Nephron progenitor cell (in vitro differentiated cells): ENCODE results near the gene RNF34.

Source experiments
- DNase-seq: peaks from one replicate; pipeline ENCODE4 v3.0.0; 2021
- H3K27ac Mint-ChIP-seq: 2 replicates; pipeline ENCODE4 v1.8.0; 2021; ENCODE audit warnings: mild to moderate bottlenecking, moderate library complexity, mixed read lengths
- H3K27me3 Mint-ChIP-seq: 2 replicates; pipeline ENCODE4 v1.8.0; 2021; ENCODE audit warnings: mild to moderate bottlenecking, low read depth, mixed read lengths; ENCODE audit not compliant: poor library complexity
- H3K36me3 Mint-ChIP-seq: 2 replicates; pipeline ENCODE4 v1.8.0; 2021; ENCODE audit warnings: low read depth, mixed read lengths
- H3K4me1 Mint-ChIP-seq: 2 replicates; pipeline ENCODE4 v1.8.0; 2021; ENCODE audit warnings: mixed read lengths
- H3K4me3 Mint-ChIP-seq: 2 replicates; pipeline ENCODE4 v1.8.0; 2021; ENCODE audit warnings: mild to moderate bottlenecking, moderate library complexity, mixed read lengths
- H3K9me3 Mint-ChIP-seq: 2 replicates; pipeline ENCODE4 v1.8.0; 2021; ENCODE audit warnings: mild to moderate bottlenecking, moderate library complexity, mixed read lengths
- CTCF ChIP-seq: fragments of 200-600 bp; sonication (generic); IDR thresholded peaks from 2 replicates; pipeline ENCODE4 v1.5.0; 2021; ENCODE audit warnings: antibody characterized with exemption

Gene RNF34

GRCh38 chr12:121430833-121431415 lies 31.0 kb downstream of the RNF34 start:
- Mint-ChIP-seq H3K27me3 (no peaks in the 10 kb centered on the region), H3K9me3 (peaks cover 8% of the 10 kb centered on the region), H3K4me1 (no peaks in the 10 kb centered on the region), H3K4me3 (no peak overlapping the region), H3K27ac (peak overlapping the region; percentile 28), H3K36me3 (peaks cover 96% of the 10 kb centered on the region)
- no peak for TF ChIP-seq CTCF
- no peak for DNase-seq

- Mint-ChIP-seq H3K27ac (peak overlapping the region; percentile 44), H3K36me3 (peaks cover 96% of the 10 kb centered on the region), H3K4me1 (no peaks in the 10 kb centered on the region), H3K4me3 (no peak overlapping the region), H3K9me3 (peaks cover 28% of the 10 kb centered on the region), H3K27me3 (no peaks in the 10 kb centered on the region)
- no peak for DNase-seq
- TF ChIP-seq CTCF, result no peak
These were observed 33.0 kb downstream of the RNF34 start for GRCh38 chr12:121432740-121433480.

GRCh38 chr12:121436706-121437105 lies 36.8 kb downstream of the RNF34 start:
- no peak for TF ChIP-seq CTCF
- no peaks in the 10 kb centered on the region for H3K4me1 Mint-ChIP-seq
- no peaks in the 10 kb centered on the region for H3K27me3 Mint-ChIP-seq
- no peak overlapping the region for H3K27ac Mint-ChIP-seq
- peaks cover 33% of the 10 kb centered on the region for H3K9me3 Mint-ChIP-seq
- H3K36me3 Mint-ChIP-seq, result peaks cover 97% of the 10 kb centered on the region
- no peak overlapping the region for H3K4me3 Mint-ChIP-seq
- no peak for DNase-seq

- peaks cover 33% of the 10 kb centered on the region for H3K9me3 Mint-ChIP-seq
- peaks cover 84% of the 10 kb centered on the region for H3K36me3 Mint-ChIP-seq
- no peak for TF ChIP-seq CTCF
- no peak overlapping the region for H3K27ac Mint-ChIP-seq
- no peak for DNase-seq
- no peak overlapping the region for H3K4me3 Mint-ChIP-seq
- no peaks in the 10 kb centered on the region for H3K27me3 Mint-ChIP-seq
- peaks cover 8% of the 10 kb centered on the region for H3K4me1 Mint-ChIP-seq
These were observed 39.0 kb downstream of the RNF34 start for GRCh38 chr12:121438905-121439304.

- peaks cover 15% of the 10 kb centered on the region for H3K4me1 Mint-ChIP-seq
- H3K27me3 Mint-ChIP-seq, result no peaks in the 10 kb centered on the region
- peak overlapping the region; percentile 93 for H3K27ac Mint-ChIP-seq
- peaks cover 84% of the 10 kb centered on the region for H3K36me3 Mint-ChIP-seq
- H3K4me3 Mint-ChIP-seq, result no peak overlapping the region
- no peak for TF ChIP-seq CTCF
- H3K9me3 Mint-ChIP-seq, result peaks cover 33% of the 10 kb centered on the region
- DNase-seq, result no peak
These were observed 39.8 kb downstream of the RNF34 start for GRCh38 chr12:121439715-121440114.

- no peak overlapping the region for H3K27ac Mint-ChIP-seq
- DNase-seq, result no peak
- peaks cover 82% of the 10 kb centered on the region for H3K36me3 Mint-ChIP-seq
- H3K9me3 Mint-ChIP-seq, result peaks cover 27% of the 10 kb centered on the region
- no peak overlapping the region for H3K4me3 Mint-ChIP-seq
- no peak for TF ChIP-seq CTCF
- no peaks in the 10 kb centered on the region for H3K27me3 Mint-ChIP-seq
- H3K4me1 Mint-ChIP-seq, result peaks cover 25% of the 10 kb centered on the region
These were observed 40.9 kb downstream of the RNF34 start for GRCh38 chr12:121440768-121441167.
